B cell (primary cell): Measurements from ENCODE around the gene POLL. TPM values are rescaled to one million over a fixed set of nuclear protein-coding genes. Genes with fewer than 3 reads are reported as not detected.
A peak's percentile ranks its signal among the peaks of the same experiment; 100 is the strongest.

Source experiments
- ATAC-seq: fragments of 200-7000 bp; cut with Tn5 transposase; one replicate; pipeline ENCODE4 v1.10.0; 2021; ENCODE audit warnings: low read depth, mild to moderate bottlenecking, moderate number of reproducible peaks, moderate library complexity
- CTCF ChIA-PET: fragments of 350-600 bp; sonication (Branson Sonifier 250); formaldehyde crosslinking; loops from one replicate; lab custom pipeline; 2021; ENCODE audit warnings: antibody characterized with exemption, inconsistent platforms; lab: Charles Lee
- POLR2A ChIA-PET: fragments of 350-600 bp; sonication (Branson Sonifier 250); formaldehyde crosslinking; loops from one replicate; lab custom pipeline; 2021; ENCODE audit warnings: antibody characterized with exemption; lab: Charles Lee
- DNase-seq: peaks from one replicate; pipeline ENCODE4 v3.0.0; 2013
- H2AFZ ChIP-seq: 2 replicates; pipeline ENCODE4 v1.6.1; 2012; ENCODE audit warnings: mild to moderate bottlenecking, low read depth, low read length; ENCODE audit not compliant: insufficient read depth, poor library complexity, severe bottlenecking
- H3K27ac ChIP-seq, 2 donors: 1 replicate in 1 of 2; 2 replicates in 1 of 2; pipeline ENCODE4 v1.5.1; 2012 to 2013; ENCODE audit warnings: low read length in 2 of 2, mild to moderate bottlenecking in 2 of 2, moderate library complexity in 1 of 2
- H3K27me3 ChIP-seq, 4 experiments: fragments of 200-600 bp in 1 of 4; sonication (generic) in 1 of 4; replicated peaks in 1 of 4; 1 replicate in 2 of 4; 2 replicates in 2 of 4; pipeline versions ENCODE4 v1.6.1 to v1.7.0; 2013 to 2016; ENCODE audit warnings: low read length in 3 of 4, mild to moderate bottlenecking in 2 of 4, mixed read lengths in 1 of 4, moderate library complexity in 1 of 4; ENCODE audit not compliant: insufficient read depth in 4 of 4, control insufficient read depth in 3 of 4; ENCODE audit errors: control extremely low read depth in 1 of 4
- H3K36me3 ChIP-seq, 2 experiments: replicated peaks in 1 of 2; 1 replicate in 1 of 2; 2 replicates in 1 of 2; pipeline versions ENCODE4 v1.6.1 to v1.7.1; 2013; ENCODE audit warnings: low read length in 1 of 2; ENCODE audit not compliant: insufficient read depth in 2 of 2, control insufficient read depth in 1 of 2; ENCODE audit errors: control extremely low read depth in 1 of 2, extremely low read depth in 1 of 2
- H3K4me1 ChIP-seq, 2 donors: fragments of 200-600 bp in 1 of 2; sonication (generic) in 1 of 2; 1 replicate in 1 of 2; 2 replicates in 1 of 2; pipeline versions ENCODE4 v1.5.1 to v1.6.1; 2013 to 2017; ENCODE audit warnings: low read length in 2 of 2; ENCODE audit not compliant: control insufficient read depth in 2 of 2, insufficient read depth in 2 of 2
- H3K4me2 ChIP-seq: replicated peaks from 2 replicates; pipeline ENCODE3; 2012; ENCODE audit warnings: mild to moderate bottlenecking, low read depth, low read length; ENCODE audit not compliant: poor library complexity, severe bottlenecking
- H3K4me3 ChIP-seq, 5 experiments: fragments of 200-600 bp in 1 of 5; sonication (generic) in 1 of 5; 1 replicate in 3 of 5; 2 replicates in 2 of 5; pipeline versions ENCODE4 v1.5.1 to v1.7.0; 2011 to 2016; ENCODE audit warnings: low read length in 4 of 5, mild to moderate bottlenecking in 4 of 5, low read depth in 2 of 5, control low read depth in 1 of 5, moderate library complexity in 1 of 5; ENCODE audit not compliant: insufficient read depth in 1 of 5; ENCODE audit errors: control extremely low read depth in 1 of 5, extremely low read depth in 1 of 5
- H3K79me2 ChIP-seq: fragments of 200-600 bp; sonication (generic); one replicate; pipeline ENCODE4 v1.6.0; 2016; ENCODE audit warnings: low read length; ENCODE audit not compliant: control insufficient read depth, insufficient read depth
- H3K9ac ChIP-seq: fragments of 200-600 bp; sonication (generic); 2 replicates; pipeline ENCODE4 v1.6.1; 2017; ENCODE audit warnings: mild to moderate bottlenecking, low read length, moderate library complexity
- H3K9me3 ChIP-seq, 3 donors: one replicate each; pipeline versions ENCODE4 v1.6.1 to v1.7.1; 2013; ENCODE audit warnings: low read length in 2 of 3; ENCODE audit not compliant: control insufficient read depth in 2 of 3, insufficient read depth in 1 of 3; ENCODE audit errors: control extremely low read depth in 1 of 3
- H4K20me1 ChIP-seq: 2 replicates; pipeline ENCODE4 v1.6.0; 2012; ENCODE audit warnings: mild to moderate bottlenecking, low read length; ENCODE audit not compliant: insufficient read depth, control insufficient read depth, poor library complexity, severe bottlenecking
- H3K27ac Mint-ChIP-seq: one replicate; pipeline ENCODE4 v1.8.0; 2021; ENCODE audit warnings: mixed read lengths
- H3K27me3 Mint-ChIP-seq: one replicate; pipeline ENCODE4 v1.8.0; 2021; ENCODE audit warnings: mixed read lengths
- H3K4me1 Mint-ChIP-seq: one replicate; pipeline ENCODE4 v1.8.0; 2021; ENCODE audit warnings: mixed read lengths
- H3K4me3 Mint-ChIP-seq: one replicate; pipeline ENCODE4 v1.8.0; 2021; ENCODE audit warnings: mixed read lengths
- H3K9me3 Mint-ChIP-seq: one replicate; pipeline ENCODE4 v1.8.0; 2022; ENCODE audit warnings: mixed read lengths; ENCODE audit not compliant: insufficient read depth
- CTCF ChIP-seq: fragments of 200-600 bp; IDR thresholded peaks from one replicate; pipeline ENCODE4 v1.8.0; 2022; ENCODE audit warnings: antibody characterized with exemption, mild to moderate bottlenecking
- EZH2 ChIP-seq: IDR thresholded peaks from 2 replicates; pipeline ENCODE4 v1.6.1; 2012; ENCODE audit warnings: borderline replicate concordance, low read depth, mild to moderate bottlenecking, moderate library complexity, low read length; ENCODE audit not compliant: insufficient read depth, poor library complexity, severe bottlenecking
- WGBS: methylation state at CpG from one replicate; pipeline ENCODE4 v1.1.5; 2013; ENCODE audit warnings: missing lambda C conversion rate; ENCODE audit not compliant: insufficient coverage; 5-methylcytosine and 5-hydroxymethylcytosine counted together
- intact Hi-C: fragments of 100-400 bp; cut with micrococcal nuclease; formaldehyde crosslinking; loops from one replicate; pipeline ENCODE4 v1.10.0; 2022
- polyA plus RNA-seq: library from polyadenylated mRNA; depleted of rRNA; stranded (reverse); fragments of >200 nt; gene quantifications from 2 replicates; pipeline ENCODE4 v1.2.3, GENCODE V29; 2012
- total RNA-seq, 2 donors: library from RNA; stranded (reverse); fragments of 120-200 nt in 1 of 2; gene quantifications; 1 replicate in 1 of 2; 2 replicates in 1 of 2; pipeline versions ENCODE4 v1.2.3 to v1.2.4, GENCODE V29; 2013 to 2022

Gene POLL
- total and polyA plus RNA-seq, 2 donors (not counting 1 experiment from before 2014, with no cell fraction given), result 46.0 to 46.7 TPM

DNA sequence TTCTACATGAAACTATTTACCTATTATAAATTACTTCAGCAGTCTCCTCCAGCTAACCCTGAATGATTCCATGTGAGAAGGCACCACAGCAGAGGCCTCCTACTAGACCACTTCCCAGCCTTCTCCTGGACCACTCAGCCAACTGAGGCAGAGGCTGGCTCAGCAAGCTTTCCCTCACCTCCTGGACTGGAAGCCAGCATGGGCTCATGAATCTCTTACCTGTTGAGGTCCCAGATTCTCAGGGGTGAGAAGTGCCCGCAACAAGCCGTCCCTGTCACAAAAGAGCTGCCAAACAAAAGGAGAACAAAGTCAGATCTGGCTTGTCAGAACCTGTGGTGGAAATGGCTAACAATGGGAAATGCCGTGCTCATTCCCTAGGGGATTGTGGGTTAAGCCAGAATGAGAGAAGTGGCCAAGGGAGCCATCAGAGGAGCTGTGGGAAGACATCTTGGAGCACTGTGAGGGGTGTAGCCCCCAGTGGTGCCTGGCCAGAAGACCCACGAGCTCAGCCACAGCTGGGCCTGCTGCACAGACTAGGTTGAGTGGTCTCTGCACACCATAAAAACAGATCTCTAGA, 36.6 kb upstream of the POLL start:
- Histone ChIP-seq H2AFZ (no peak overlapping the region), H3K79me2 (peaks cover 15% of the 10 kb centered on the region), H3K4me2 (no peak overlapping the region), H4K20me1 (peaks cover 50% of the 10 kb centered on the region), H3K4me1 (no peaks in the 10 kb centered on the region), H3K27me3 (no peaks in the 10 kb centered on the region), H3K4me3 (no peak overlapping the region), H3K9me3 (no peaks in the 10 kb centered on the region), H3K9ac (no peak overlapping the region), H3K27ac (no peak overlapping the region), H3K36me3 (peaks cover 2 to 66% of the 10 kb centered on the region in 2 experiments)
- ChIA-PET CTCF (interaction anchor here (1.1 kb wide), 1 partner anchor 22 kb away, joined by 3 read pairs; no protein-coding TSS in a partner anchor), POLR2A (no interaction called here)
- Mint-ChIP-seq H3K4me1 (peaks cover 11% of the 10 kb centered on the region), H3K27ac (peak overlapping the region; percentile 4), H3K27me3 (no peaks in the 10 kb centered on the region), H3K9me3 (no peaks in the 10 kb centered on the region), H3K4me3 (no peak overlapping the region)
- ATAC-seq (no peak), DNase-seq (no peak)
- intact Hi-C loops, result no loop called here
- 61% methylated on average over 4 of the region's 4 CpGs for WGBS
- TF ChIP-seq EZH2, result no peak
- no peak for TF ChIP-seq CTCF

- no peak overlapping the region for H3K4me3 Mint-ChIP-seq
- no CpG with 5 or more reads among the region's 1 CpG for WGBS
- Histone ChIP-seq H3K4me1 (peaks cover 6 to 8% of the 10 kb centered on the region in 2 donors), H3K27ac (no peak overlapping the region), H3K9ac (no peak overlapping the region), H3K36me3 (peaks cover 2 to 64% of the 10 kb centered on the region in 2 experiments), H3K9me3 (no peaks in the 10 kb centered on the region), H3K4me2 (no peak overlapping the region), H3K4me3 (no peak overlapping the region), H3K79me2 (peaks cover 8% of the 10 kb centered on the region), H2AFZ (no peak overlapping the region), H4K20me1 (peaks cover 50% of the 10 kb centered on the region), H3K27me3 (no peaks in the 10 kb centered on the region)
- intact Hi-C loops, result no loop called here
- H3K9me3 Mint-ChIP-seq, result no peaks in the 10 kb centered on the region
- peaks cover 17% of the 10 kb centered on the region for H3K4me1 Mint-ChIP-seq
- POLR2A ChIA-PET, result no interaction called here
- TF ChIP-seq EZH2, result no peak
- no peak for TF ChIP-seq CTCF
- ATAC-seq, result no peak
- no peak overlapping the region for H3K27ac Mint-ChIP-seq
- no peaks in the 10 kb centered on the region for H3K27me3 Mint-ChIP-seq
- CTCF ChIA-PET, result no interaction called here
- no peak for DNase-seq
Observed at GRCh38 chr10:101623528-101623927, 35.5 kb upstream of the POLL start.
